ENCODE measurements around the gene EMID1.

EMID1 gene

GRCh38 chr22:29265305-29265704 lies 59.6 kb downstream of the EMID1 start:
- Histone ChIP-seq H3K9me3 (ENCODE audit: control insufficient read depth, insufficient read depth, low read depth, low read length) (no peaks in the 10 kb centered on the region), H3K4me3 (ENCODE audit: low read depth, low read length) (no peak overlapping the region), H3K4me1 (ENCODE audit: control insufficient read depth, insufficient read depth, low read length) (no peaks in the 10 kb centered on the region; the same call in 1 of the 2 replicates), H3K36me3 (ENCODE audit: control insufficient read depth in 2 of 2, insufficient read depth in 1 of 2, low read length in 2 of 2) (peaks cover 19 to 66% of the 10 kb centered on the region in 2 experiments), H3K27ac (ENCODE audit: extremely low read depth, low read depth, low read length) (peak overlapping the region; percentile 48)
- TF ChIP-seq, protein P1, sequence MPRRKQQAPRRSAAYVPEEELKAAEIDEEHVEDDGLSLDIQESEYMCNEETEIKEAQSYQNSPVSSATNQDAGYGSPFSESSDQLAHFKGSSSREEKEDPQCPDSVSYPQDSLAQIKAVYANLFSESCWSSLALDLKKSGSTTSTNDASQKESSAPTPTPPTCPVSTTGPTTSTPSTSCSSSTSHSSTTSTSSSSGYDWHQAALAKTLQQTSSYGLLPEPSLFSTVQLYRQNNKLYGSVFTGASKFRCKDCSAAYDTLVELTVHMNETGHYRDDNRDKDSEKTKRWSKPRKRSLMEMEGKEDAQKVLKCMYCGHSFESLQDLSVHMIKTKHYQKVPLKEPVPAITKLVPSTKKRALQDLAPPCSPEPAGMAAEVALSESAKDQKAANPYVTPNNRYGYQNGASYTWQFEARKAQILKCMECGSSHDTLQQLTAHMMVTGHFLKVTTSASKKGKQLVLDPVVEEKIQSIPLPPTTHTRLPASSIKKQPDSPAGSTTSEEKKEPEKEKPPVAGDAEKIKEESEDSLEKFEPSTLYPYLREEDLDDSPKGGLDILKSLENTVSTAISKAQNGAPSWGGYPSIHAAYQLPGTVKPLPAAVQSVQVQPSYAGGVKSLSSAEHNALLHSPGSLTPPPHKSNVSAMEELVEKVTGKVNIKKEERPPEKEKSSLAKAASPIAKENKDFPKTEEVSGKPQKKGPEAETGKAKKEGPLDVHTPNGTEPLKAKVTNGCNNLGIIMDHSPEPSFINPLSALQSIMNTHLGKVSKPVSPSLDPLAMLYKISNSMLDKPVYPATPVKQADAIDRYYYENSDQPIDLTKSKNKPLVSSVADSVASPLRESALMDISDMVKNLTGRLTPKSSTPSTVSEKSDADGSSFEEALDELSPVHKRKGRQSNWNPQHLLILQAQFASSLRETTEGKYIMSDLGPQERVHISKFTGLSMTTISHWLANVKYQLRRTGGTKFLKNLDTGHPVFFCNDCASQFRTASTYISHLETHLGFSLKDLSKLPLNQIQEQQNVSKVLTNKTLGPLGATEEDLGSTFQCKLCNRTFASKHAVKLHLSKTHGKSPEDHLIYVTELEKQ (tag by site-specific recombination; IDR thresholded peaks at IDR 0.05; ENCODE audit: borderline replicate concordance): no peak
- no peak for TF ChIP-seq ZNF776 (tag by site-specific recombination; IDR thresholded peaks at IDR 0.05; ENCODE audit: borderline replicate concordance)
- no peak for TF ChIP-seq ZNF148 (tag by site-specific recombination; IDR thresholded peaks at IDR 0.05; ENCODE audit: borderline replicate concordance)
- TF ChIP-seq SP7 (tag by site-specific recombination; IDR thresholded peaks at IDR 0.05): no peak
- TF ChIP-seq ZNF391 (tag by site-specific recombination; IDR thresholded peaks at IDR 0.05; ENCODE audit: borderline replicate concordance, low read depth): no peak
- TF ChIP-seq ZNF600 (tag by site-specific recombination; IDR thresholded peaks at IDR 0.05): no peak
- TF ChIP-seq ZNF354C (tag by site-specific recombination; IDR thresholded peaks at IDR 0.05; ENCODE audit: borderline replicate concordance, low read depth): no peak
- TF ChIP-seq ZNF10 (tag by site-specific recombination; IDR thresholded peaks at IDR 0.05): no peak
- TF ChIP-seq ZNF112 (tag by site-specific recombination; IDR thresholded peaks at IDR 0.05): no peak
- TF ChIP-seq ZNF223 (tag by site-specific recombination; IDR thresholded peaks at IDR 0.05): no peak
- no peak for TF ChIP-seq ZNF677 (tag by site-specific recombination; IDR thresholded peaks at IDR 0.05)
- TF ChIP-seq ZNF654 (tag by site-specific recombination; IDR thresholded peaks at IDR 0.05; ENCODE audit: low read depth): no peak
- no peak for TF ChIP-seq ZNF239 (tag by site-specific recombination; IDR thresholded peaks at IDR 0.05)
- ChIA-PET POLR2A (interaction anchor here (0.6 kb wide), 1 partner anchor 124 kb away, joined by 3 read pairs; no protein-coding TSS in a partner anchor), CTCF (interaction anchor here (1.4 kb wide), 1 partner anchor 20 kb away, joined by 3 read pairs; no protein-coding TSS in a partner anchor)

GRCh38 chr22:29265929-29266328 lies 60.2 kb downstream of the EMID1 start:
- Histone ChIP-seq H3K27ac (ENCODE audit: extremely low read depth, low read depth, low read length) (peak overlapping the region; percentile 99; the same call in 1 of the 2 replicates), H3K9me3 (ENCODE audit: control insufficient read depth, insufficient read depth, low read depth, low read length) (no peaks in the 10 kb centered on the region), H3K4me1 (ENCODE audit: control insufficient read depth, insufficient read depth, low read length) (peaks cover 4% of the 10 kb centered on the region), H3K4me3 (ENCODE audit: low read depth, low read length) (no peak overlapping the region), H3K36me3 (ENCODE audit: control insufficient read depth in 2 of 2, insufficient read depth in 1 of 2, low read length in 2 of 2) (peaks cover 19 to 66% of the 10 kb centered on the region in 2 experiments)
- ChIA-PET POLR2A (interaction anchor here (0.6 to 1.1 kb wide), 2 partner anchors 8 to 124 kb away, joined by 3 to 4 read pairs; no protein-coding TSS in a partner anchor), CTCF (interaction anchor here (1.4 kb wide), 1 partner anchor 20 kb away, joined by 3 read pairs; no protein-coding TSS in a partner anchor)
- no peak for TF ChIP-seq ZNF549 (tag by site-specific recombination; IDR thresholded peaks at IDR 0.05)
- TF ChIP-seq ZNF776 (tag by site-specific recombination; IDR thresholded peaks at IDR 0.05; ENCODE audit: borderline replicate concordance): no peak
- TF ChIP-seq, protein P2, sequence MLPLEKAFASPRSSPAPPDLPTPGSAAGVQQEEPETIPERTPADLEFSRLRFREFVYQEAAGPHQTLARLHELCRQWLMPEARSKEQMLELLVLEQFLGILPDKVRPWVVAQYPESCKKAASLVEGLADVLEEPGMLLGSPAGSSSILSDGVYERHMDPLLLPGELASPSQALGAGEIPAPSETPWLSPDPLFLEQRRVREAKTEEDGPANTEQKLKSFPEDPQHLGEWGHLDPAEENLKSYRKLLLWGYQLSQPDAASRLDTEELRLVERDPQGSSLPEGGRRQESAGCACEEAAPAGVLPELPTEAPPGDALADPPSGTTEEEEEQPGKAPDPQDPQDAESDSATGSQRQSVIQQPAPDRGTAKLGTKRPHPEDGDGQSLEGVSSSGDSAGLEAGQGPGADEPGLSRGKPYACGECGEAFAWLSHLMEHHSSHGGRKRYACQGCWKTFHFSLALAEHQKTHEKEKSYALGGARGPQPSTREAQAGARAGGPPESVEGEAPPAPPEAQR (tag by site-specific recombination; IDR thresholded peaks at IDR 0.05): no peak
- TF ChIP-seq, protein P3, sequence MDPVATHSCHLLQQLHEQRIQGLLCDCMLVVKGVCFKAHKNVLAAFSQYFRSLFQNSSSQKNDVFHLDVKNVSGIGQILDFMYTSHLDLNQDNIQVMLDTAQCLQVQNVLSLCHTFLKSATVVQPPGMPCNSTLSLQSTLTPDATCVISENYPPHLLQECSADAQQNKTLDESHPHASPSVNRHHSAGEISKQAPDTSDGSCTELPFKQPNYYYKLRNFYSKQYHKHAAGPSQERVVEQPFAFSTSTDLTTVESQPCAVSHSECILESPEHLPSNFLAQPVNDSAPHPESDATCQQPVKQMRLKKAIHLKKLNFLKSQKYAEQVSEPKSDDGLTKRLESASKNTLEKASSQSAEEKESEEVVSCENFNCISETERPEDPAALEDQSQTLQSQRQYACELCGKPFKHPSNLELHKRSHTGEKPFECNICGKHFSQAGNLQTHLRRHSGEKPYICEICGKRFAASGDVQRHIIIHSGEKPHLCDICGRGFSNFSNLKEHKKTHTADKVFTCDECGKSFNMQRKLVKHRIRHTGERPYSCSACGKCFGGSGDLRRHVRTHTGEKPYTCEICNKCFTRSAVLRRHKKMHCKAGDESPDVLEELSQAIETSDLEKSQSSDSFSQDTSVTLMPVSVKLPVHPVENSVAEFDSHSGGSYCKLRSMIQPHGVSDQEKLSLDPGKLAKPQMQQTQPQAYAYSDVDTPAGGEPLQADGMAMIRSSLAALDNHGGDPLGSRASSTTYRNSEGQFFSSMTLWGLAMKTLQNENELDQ (tag by site-specific recombination; IDR thresholded peaks at IDR 0.05; ENCODE audit: low read depth): no peak
- TF ChIP-seq, protein P4, sequence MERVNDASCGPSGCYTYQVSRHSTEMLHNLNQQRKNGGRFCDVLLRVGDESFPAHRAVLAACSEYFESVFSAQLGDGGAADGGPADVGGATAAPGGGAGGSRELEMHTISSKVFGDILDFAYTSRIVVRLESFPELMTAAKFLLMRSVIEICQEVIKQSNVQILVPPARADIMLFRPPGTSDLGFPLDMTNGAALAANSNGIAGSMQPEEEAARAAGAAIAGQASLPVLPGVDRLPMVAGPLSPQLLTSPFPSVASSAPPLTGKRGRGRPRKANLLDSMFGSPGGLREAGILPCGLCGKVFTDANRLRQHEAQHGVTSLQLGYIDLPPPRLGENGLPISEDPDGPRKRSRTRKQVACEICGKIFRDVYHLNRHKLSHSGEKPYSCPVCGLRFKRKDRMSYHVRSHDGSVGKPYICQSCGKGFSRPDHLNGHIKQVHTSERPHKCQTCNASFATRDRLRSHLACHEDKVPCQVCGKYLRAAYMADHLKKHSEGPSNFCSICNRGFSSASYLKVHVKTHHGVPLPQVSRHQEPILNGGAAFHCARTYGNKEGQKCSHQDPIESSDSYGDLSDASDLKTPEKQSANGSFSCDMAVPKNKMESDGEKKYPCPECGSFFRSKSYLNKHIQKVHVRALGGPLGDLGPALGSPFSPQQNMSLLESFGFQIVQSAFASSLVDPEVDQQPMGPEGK (tag by site-specific recombination; IDR thresholded peaks at IDR 0.05): no peak
- no peak for TF ChIP-seq ZNF221 (tag by site-specific recombination; IDR thresholded peaks at IDR 0.05; ENCODE audit: borderline replicate concordance)
- TF ChIP-seq, protein P5, sequence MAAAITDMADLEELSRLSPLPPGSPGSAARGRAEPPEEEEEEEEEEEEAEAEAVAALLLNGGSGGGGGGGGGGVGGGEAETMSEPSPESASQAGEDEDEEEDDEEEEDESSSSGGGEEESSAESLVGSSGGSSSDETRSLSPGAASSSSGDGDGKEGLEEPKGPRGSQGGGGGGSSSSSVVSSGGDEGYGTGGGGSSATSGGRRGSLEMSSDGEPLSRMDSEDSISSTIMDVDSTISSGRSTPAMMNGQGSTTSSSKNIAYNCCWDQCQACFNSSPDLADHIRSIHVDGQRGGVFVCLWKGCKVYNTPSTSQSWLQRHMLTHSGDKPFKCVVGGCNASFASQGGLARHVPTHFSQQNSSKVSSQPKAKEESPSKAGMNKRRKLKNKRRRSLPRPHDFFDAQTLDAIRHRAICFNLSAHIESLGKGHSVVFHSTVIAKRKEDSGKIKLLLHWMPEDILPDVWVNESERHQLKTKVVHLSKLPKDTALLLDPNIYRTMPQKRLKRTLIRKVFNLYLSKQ (tag by site-specific recombination; IDR thresholded peaks at IDR 0.05; ENCODE audit: borderline replicate concordance): no peak
- no peak for TF ChIP-seq GLIS1 (tag by site-specific recombination; IDR thresholded peaks at IDR 0.05)
